AG04450 (cell line): ENCODE results near the gene ITGB3. TPM values are rescaled to one million over a fixed set of nuclear protein-coding genes. Genes with fewer than 3 reads are reported as not detected.
A peak's percentile ranks its signal among the peaks of the same experiment; 100 is the strongest.

ENCODE experiments used
- CTCF ChIA-PET: fragments of 300-600, 350-600 bp; formaldehyde crosslinking; extraction: SDS; loops from one replicate; lab custom pipeline; 2022; ENCODE audit warnings: antibody characterized with exemption, inconsistent platforms; lab: Charles Lee
- POLR2A ChIA-PET: fragments of 350-600 bp; formaldehyde crosslinking; extraction: SDS; loops from one replicate; lab custom pipeline; 2021; ENCODE audit warnings: antibody characterized with exemption, inconsistent platforms; lab: Yijun Ruan, JAX
- DNase-seq: peaks from one replicate; pipeline ENCODE4 v3.0.0-alpha.2; 2011; ENCODE audit warnings: low read depth, low spot score
- H3K27ac ChIP-seq: one replicate; pipeline ENCODE4 v1.5.1; 2012; ENCODE audit warnings: low read depth, low read length, control low read depth
- H3K27me3 ChIP-seq: one replicate; pipeline ENCODE4 v1.6.0; 2012; ENCODE audit warnings: low read length; ENCODE audit not compliant: control insufficient read depth, insufficient read depth
- H3K4me3 ChIP-seq: 2 replicates; pipeline ENCODE4 v1.5.1; 2011; ENCODE audit warnings: mild to moderate bottlenecking, low read depth, low read length, control low read depth
- H3K9me3 ChIP-seq: 2 replicates; pipeline ENCODE4 v1.5.1; 2012; ENCODE audit warnings: low read length; ENCODE audit not compliant: control insufficient read depth, insufficient read depth
- polyA plus RNA-seq: library from polyadenylated mRNA; depleted of rRNA; stranded (reverse); fragments of >200 nt; gene quantifications from 2 replicates; pipeline ENCODE4 v1.2.3, GENCODE V29; 2011
- TF ChIP-seq, protein P1 (sequence below): IDR thresholded peaks from 2 replicates; pipeline ENCODE4 v1.5.1; 2011; ENCODE audit warnings: low read depth, low read length, control low read depth, inconsistent platforms

Gene ITGB3
- polyA plus RNA-seq, 1 experiment, result 26.2 TPM

DNA sequence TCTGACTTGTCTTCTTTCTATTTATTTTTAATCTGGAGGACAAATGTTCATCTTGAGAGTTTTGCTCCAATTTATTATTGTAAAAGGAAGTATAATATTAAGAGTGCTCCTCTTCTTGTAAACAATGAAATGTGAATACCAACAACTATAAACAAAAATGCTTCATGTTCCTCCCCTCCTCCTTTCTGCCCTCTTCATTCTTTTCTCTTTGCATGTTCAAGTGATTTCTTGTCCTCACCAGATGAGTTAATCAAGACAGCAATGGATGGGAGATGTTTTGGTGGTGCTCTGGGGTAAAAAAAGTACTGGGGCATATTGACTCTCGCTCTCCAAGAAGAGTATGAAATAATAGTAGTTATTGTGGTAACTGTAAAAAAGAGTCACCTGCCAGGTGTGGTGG lies 24.3 kb downstream of the ITGB3 start:
- TF ChIP-seq, protein P1, sequence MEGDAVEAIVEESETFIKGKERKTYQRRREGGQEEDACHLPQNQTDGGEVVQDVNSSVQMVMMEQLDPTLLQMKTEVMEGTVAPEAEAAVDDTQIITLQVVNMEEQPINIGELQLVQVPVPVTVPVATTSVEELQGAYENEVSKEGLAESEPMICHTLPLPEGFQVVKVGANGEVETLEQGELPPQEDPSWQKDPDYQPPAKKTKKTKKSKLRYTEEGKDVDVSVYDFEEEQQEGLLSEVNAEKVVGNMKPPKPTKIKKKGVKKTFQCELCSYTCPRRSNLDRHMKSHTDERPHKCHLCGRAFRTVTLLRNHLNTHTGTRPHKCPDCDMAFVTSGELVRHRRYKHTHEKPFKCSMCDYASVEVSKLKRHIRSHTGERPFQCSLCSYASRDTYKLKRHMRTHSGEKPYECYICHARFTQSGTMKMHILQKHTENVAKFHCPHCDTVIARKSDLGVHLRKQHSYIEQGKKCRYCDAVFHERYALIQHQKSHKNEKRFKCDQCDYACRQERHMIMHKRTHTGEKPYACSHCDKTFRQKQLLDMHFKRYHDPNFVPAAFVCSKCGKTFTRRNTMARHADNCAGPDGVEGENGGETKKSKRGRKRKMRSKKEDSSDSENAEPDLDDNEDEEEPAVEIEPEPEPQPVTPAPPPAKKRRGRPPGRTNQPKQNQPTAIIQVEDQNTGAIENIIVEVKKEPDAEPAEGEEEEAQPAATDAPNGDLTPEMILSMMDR, result no peak
- peak overlapping the region; percentile 95 for H3K27ac ChIP-seq
- DNase-seq, result no peak
- H3K27me3 ChIP-seq, result no peaks in the 10 kb centered on the region
- POLR2A ChIA-PET, result no interaction called here
- H3K9me3 ChIP-seq, result no peaks in the 10 kb centered on the region
- CTCF ChIA-PET, result no interaction called here
- H3K4me3 ChIP-seq, result no peak overlapping the region

DNA sequence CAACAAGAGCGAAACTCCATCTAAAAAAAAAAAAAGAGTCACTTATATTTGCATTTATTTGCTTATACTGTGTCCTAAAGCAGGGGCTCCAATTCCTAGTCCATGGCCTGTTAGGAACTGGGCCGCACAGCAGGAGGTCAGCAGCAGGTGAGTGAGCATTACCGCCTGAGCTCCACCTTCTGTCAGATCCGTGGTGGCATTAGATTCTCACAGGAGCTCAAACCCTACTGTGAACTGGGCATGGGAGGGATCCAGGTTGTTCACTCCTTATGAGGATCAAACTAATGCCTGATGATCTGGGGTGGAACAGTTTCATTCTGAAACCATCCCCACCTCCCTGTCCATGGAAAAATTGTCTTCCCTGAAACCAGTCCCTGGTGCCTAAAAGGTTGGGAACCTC lies 24.9 kb downstream of the ITGB3 start:
- TF ChIP-seq, protein P1, result no peak
- no peaks in the 10 kb centered on the region for H3K9me3 ChIP-seq
- no peak overlapping the region for H3K4me3 ChIP-seq
- H3K27me3 ChIP-seq, result no peaks in the 10 kb centered on the region
- DNase-seq, result no peak
- POLR2A ChIA-PET, result interaction anchor here (1.1 to 1.7 kb wide), 3 partner anchors 27 to 48 kb away, joined by 3 to 12 read pairs (median 7); no protein-coding TSS in a partner anchor
- peak overlapping the region; percentile 95 for H3K27ac ChIP-seq
- CTCF ChIA-PET, result no interaction called here

DNA sequence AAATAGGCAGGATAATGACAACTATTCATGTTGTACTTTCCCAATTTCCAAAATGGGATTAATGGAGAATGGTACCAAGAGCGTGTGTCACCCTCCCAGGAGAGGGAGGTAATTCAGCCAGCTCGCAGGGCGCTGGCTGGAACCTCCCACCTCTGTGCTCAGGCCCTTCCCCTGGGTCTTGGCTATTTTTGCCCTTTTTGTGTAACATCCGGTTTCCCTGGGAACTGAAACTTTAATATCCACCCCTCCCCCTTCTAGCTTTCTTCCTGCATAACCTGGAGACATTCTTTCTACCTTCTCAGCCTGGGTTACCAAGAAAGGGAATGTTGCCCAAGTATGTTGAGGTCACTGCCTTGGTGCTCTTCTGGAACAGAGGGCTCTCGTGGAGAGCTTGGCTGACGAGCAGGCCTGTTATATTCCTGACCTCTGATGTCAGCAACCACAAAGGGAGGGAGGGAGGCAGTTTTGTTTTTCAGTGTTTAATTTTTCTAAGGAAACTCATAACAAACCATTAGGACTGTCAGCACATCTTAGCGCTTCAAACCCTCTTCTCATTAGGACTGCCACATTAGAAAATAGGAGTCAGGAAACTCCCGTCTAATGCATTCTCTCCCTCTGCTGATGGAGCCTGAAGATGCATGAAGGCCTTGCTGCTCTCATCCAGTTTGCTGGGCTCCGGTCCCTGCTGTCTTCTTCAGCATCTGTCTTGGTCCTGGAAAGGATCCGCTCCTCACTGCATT lies 25.6 kb downstream of the ITGB3 start:
- peak overlapping the region; percentile 95 for H3K27ac ChIP-seq
- TF ChIP-seq, protein P1, result peak; percentile 37
- H3K4me3 ChIP-seq, result no peak overlapping the region
- no peaks in the 10 kb centered on the region for H3K27me3 ChIP-seq
- no peaks in the 10 kb centered on the region for H3K9me3 ChIP-seq
- ChIA-PET CTCF (interaction anchor here (0.7 kb wide), 1 partner anchor 36 kb away, joined by 3 read pairs; no protein-coding TSS in a partner anchor), POLR2A (interaction anchor here (0.6 to 1.7 kb wide), 4 partner anchors 25 to 48 kb away, joined by 3 to 12 read pairs (median 5); no protein-coding TSS in a partner anchor)
- DNase-seq, result peak; percentile 90

DNA sequence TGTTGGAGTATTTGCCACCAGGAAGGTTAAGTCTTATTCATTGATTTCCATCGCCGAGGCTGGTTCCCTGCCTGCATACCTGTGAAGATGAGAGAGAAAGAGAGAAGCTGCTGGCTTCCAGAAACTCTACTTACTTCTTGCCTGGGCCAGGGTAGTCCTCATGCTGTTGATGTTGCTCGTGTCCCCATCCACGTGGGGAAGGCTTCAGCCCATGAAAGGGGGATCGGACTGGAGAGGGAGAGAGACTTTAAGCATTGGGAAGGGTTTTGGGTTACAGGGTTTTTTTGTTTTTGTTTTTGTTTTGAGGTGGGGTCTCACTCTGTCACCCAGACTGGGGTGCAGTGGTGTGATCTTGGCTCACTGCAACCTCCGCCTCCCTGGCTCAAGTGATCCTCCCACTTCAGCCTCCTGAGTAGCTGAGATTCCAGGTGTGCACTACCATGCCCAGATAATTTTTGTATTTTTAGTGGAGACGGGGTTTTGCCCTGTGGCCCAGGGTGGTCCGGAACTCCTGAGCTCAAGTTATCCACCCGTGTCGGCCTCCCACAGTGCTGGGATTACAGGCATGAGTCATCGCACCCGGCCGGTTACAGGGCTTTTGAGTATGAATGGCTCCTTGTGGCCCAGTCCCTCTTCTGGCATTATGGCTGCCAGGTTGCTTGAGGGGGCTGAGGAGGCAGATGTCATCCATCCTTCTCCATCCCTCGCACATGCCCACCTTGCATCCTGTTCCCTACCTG lies 26.6 kb downstream of the ITGB3 start:
- Histone ChIP-seq H3K4me3 (no peak overlapping the region), H3K9me3 (no peaks in the 10 kb centered on the region), H3K27ac (peak overlapping the region; percentile 95), H3K27me3 (no peaks in the 10 kb centered on the region)
- TF ChIP-seq, protein P1, result no peak
- CTCF ChIA-PET, result no interaction called here
- POLR2A ChIA-PET, result interaction anchor here (1.0 to 1.7 kb wide), 2 partner anchors 25 to 35 kb away, joined by 3 to 7 read pairs; no protein-coding TSS in a partner anchor
- no peak for DNase-seq
